Measurements from ENCODE around the gene PLP1. TPM values are rescaled to one million over a fixed set of nuclear protein-coding genes. Genes with fewer than 3 reads are reported as not detected.

Gene PLP1
- total and polyA plus RNA-seq, 2 of the 8 experiments (the other 6 are each of a cell fraction or from before 2014, with no cell fraction given): 49.2 to 218 TPM

- Histone ChIP-seq H3K4ac (replicated peaks; ENCODE audit: insufficient read length, low read depth, low read length) (peak overlapping the region; percentile 57), H3K36me3 (ENCODE audit: control insufficient read depth in 2 of 4, insufficient read depth in 4 of 4, low read length in 3 of 4) (no peaks in the 10 kb centered on the region), H3K27ac (ENCODE audit: low read depth, low read length) (no peak overlapping the region), H4K20me1 (replicated peaks in 1 of 2; ENCODE audit: control insufficient read depth in 1 of 2, insufficient read depth in 2 of 2, low read length in 2 of 2) (peaks cover 0 to 2% of the 10 kb centered on the region in 2 experiments), H2BK120ac (replicated peaks; ENCODE audit: low read depth, low read length) (no peak overlapping the region), H3K9me3 (ENCODE audit: insufficient read depth in 2 of 2, low read depth in 1 of 2, low read length in 1 of 2) (no peaks in the 10 kb centered on the region), H3K23ac (ENCODE audit: insufficient read length) (no peak overlapping the region), H3K23me2 (ENCODE audit: low read depth, low read length) (no peaks in the 10 kb centered on the region), H3K4me3 (ENCODE audit: extremely low read depth in 1 of 4, insufficient read depth in 2 of 4, low read depth in 3 of 4, low read length in 4 of 4) (no peak overlapping the region), H4K91ac (replicated peaks; ENCODE audit: insufficient read length, low read length) (no peak overlapping the region), H2AK5ac (ENCODE audit: low read depth, low read length) (no peak overlapping the region), H3K4me2 (ENCODE audit: insufficient read depth in 1 of 2, low read depth in 2 of 2, low read length in 2 of 2) (no peak overlapping the region), H3K27me3 (replicated peaks in 1 of 4; ENCODE audit: control insufficient read depth in 3 of 4, extremely low read depth in 1 of 4, insufficient read depth in 3 of 4, low read length in 3 of 4) (no peaks in the 10 kb centered on the region), H3K14ac (ENCODE audit: insufficient read length) (no peak overlapping the region), H4K8ac (ENCODE audit: extremely low read depth, insufficient read depth, low read length) (no peak overlapping the region), H3K79me2 (ENCODE audit: control insufficient read depth in 1 of 2, insufficient read depth in 2 of 2, low read length in 2 of 2) (peaks cover 5 to 18% of the 10 kb centered on the region in 2 experiments; a peak in 3 of 4 replicates), H3K9ac (replicated peaks in 1 of 4; ENCODE audit: extremely low read depth in 1 of 4, low read depth in 3 of 4, low read length in 3 of 4) (no peak overlapping the region), H2BK20ac (ENCODE audit: low read length) (0 out of 2 replicates have a peak overlapping the region, but pooled peaks have one; percentile 72), H2BK5ac (ENCODE audit: low read depth, low read length) (no peak overlapping the region), H3K56ac (replicated peaks; ENCODE audit: insufficient read length, low read depth, low read length) (no peak overlapping the region), H2BK12ac (ENCODE audit: low read depth, low read length) (no peak overlapping the region), H2BK15ac (ENCODE audit: low read length) (no peak overlapping the region), H3K79me1 (ENCODE audit: low read depth, low read length) (no peaks in the 10 kb centered on the region), H2AFZ (ENCODE audit: low read length) (no peak overlapping the region), H3K18ac (ENCODE audit: extremely low read depth, low read length) (no peak overlapping the region; the same call in 1 of the 2 replicates), H3K4me1 (replicated peaks in 1 of 4; ENCODE audit: control insufficient read depth in 3 of 4, insufficient read depth in 4 of 4, low read length in 3 of 4) (peaks cover 2 to 13% (median 8%) of the 10 kb centered on the region in 4 experiments; a peak in 5 of 7 replicates), H4K5ac (ENCODE audit: insufficient read length, low read depth, low read length) (no peak overlapping the region)
- POLR2A ChIA-PET (ENCODE audit: partially characterized antibody): interaction anchor here (1.3 to 2.6 kb wide), 4 partner anchors 15 to 34 kb away, joined by 3 to 11 read pairs (median 6); no protein-coding TSS in a partner anchor
- DNase-seq (ENCODE audit: low read depth in 1 of 2, low spot score in 2 of 2): no peak
- no peak for FAIRE-seq
- CTCF ChIA-PET (ENCODE audit: partially characterized antibody): interaction anchor here (0.8 to 1.9 kb wide), 6 partner anchors 10 to 206 kb away, joined by 3 to 12 read pairs (median 3); no protein-coding TSS in a partner anchor
- WGBS, 2 experiments (ENCODE audit: extremely low coverage in 1 of 2, insufficient coverage in 1 of 2, insufficient read length in 1 of 2, insufficient replicate concordance in 2 of 2, low coverage in 1 of 2, low lambda C conversion rate in 2 of 2, missing lambda C conversion rate in 1 of 2): 86% methylated on average over 1 of the region's 1 CpG; no CpG with 5 or more reads in 1 of the 2 experiments
- TF ChIP-seq NANOG (IDR thresholded peaks at IDR 0.05; ENCODE audit: insufficient read depth, low read depth, low read length, poor library complexity, severe bottlenecking): no peak
- no peak for TF ChIP-seq CHD2 (IDR thresholded peaks at IDR 0.05; ENCODE audit: low read length)
- TF ChIP-seq NRF1 (IDR thresholded peaks at IDR 0.05; ENCODE audit: low read depth, low read length): no peak
- TF ChIP-seq RAD21 (IDR thresholded peaks at IDR 0.05 in 1 of 2, conservative IDR thresholded peaks at IDR 0.05 in 1 of 2; ENCODE audit: low read depth in 2 of 2, low read length in 2 of 2): no peak
- TF ChIP-seq JUN (IDR thresholded peaks at IDR 0.05; ENCODE audit: low read depth, low read length): no peak
- TF ChIP-seq POLR2A (IDR thresholded peaks at IDR 0.05; ENCODE audit: control extremely low read depth in 1 of 2, low read depth in 2 of 2, low read length in 2 of 2): no peak
- no peak for TF ChIP-seq KDM1A (IDR thresholded peaks at IDR 0.05; ENCODE audit: borderline replicate concordance, low read length)
- TF ChIP-seq SIX5 (IDR thresholded peaks at IDR 0.05; ENCODE audit: low read depth, low read length): no peak
- no peak for TF ChIP-seq RFX5 (IDR thresholded peaks at IDR 0.05; ENCODE audit: borderline replicate concordance, low read depth, low read length)
- no peak for TF ChIP-seq EZH2 (IDR thresholded peaks at IDR 0.05; ENCODE audit: low read depth, low read length, severe bottlenecking)
- no peak for TF ChIP-seq TBP (IDR thresholded peaks at IDR 0.05; ENCODE audit: low read depth, low read length)
- TF ChIP-seq HDAC6 (IDR thresholded peaks at IDR 0.05; ENCODE audit: low read depth, low read length): no peak
- TF ChIP-seq RNF2 (IDR thresholded peaks at IDR 0.05; ENCODE audit: borderline replicate concordance, low read depth, low read length, missing control alignments, poor library complexity, severe bottlenecking): no peak
- TF ChIP-seq RBBP5 (IDR thresholded peaks at IDR 0.05; ENCODE audit: borderline replicate concordance, low read depth, low read length): no peak
Observed at GRCh38 chrX:103739421-103739820, 37.2 kb upstream of the PLP1 start.
